Measurements from ENCODE around the gene TCIRG1. TPM values are rescaled to one million over a fixed set of nuclear protein-coding genes. Genes with fewer than 3 reads are reported as not detected.

The TCIRG1 gene
- total and polyA plus RNA-seq, 2 of the 13 experiments (the other 11 are each of a cell fraction or from before 2014, with no cell fraction given): 48.0 to 69.6 TPM

GRCh38 chr11:68065841-68066240 lies 27.0 kb downstream of the TCIRG1 start:
- ATAC-seq (no peak), FAIRE-seq (no peak), DNase-seq (ENCODE audit: low spot score) (no peak)
- Histone ChIP-seq H3K27ac (ENCODE audit: extremely low read length, insufficient read depth, low read length) (no peak overlapping the region), H4K20me1 (ENCODE audit: insufficient read depth, low read length) (no peaks in the 10 kb centered on the region), H3K27me3 (ENCODE audit: control insufficient read depth in 1 of 2, insufficient read depth in 2 of 2, low read length in 2 of 2) (no peaks in the 10 kb centered on the region), H3K9ac (ENCODE audit: insufficient read depth, low read depth, low read length) (no peak overlapping the region), H3K79me2 (ENCODE audit: insufficient read depth, low read length) (no peaks in the 10 kb centered on the region), H3K36me3 (replicated peaks in 1 of 2; ENCODE audit: control insufficient read depth in 1 of 2, insufficient read depth in 2 of 2, low read length in 2 of 2) (peaks cover 65 to 97% of the 10 kb centered on the region in 2 experiments), H3K4me1 (ENCODE audit: insufficient read depth, low read length) (no peaks in the 10 kb centered on the region), H2AFZ (ENCODE audit: low read length) (no peak overlapping the region), H3K4me3 (replicated peaks in 1 of 3; ENCODE audit: insufficient read depth in 1 of 3, low read depth in 2 of 3, low read length in 3 of 3) (no peak overlapping the region), H3K9me3 (ENCODE audit: low read length) (no peaks in the 10 kb centered on the region), H3K4me2 (ENCODE audit: low read depth, low read length) (no peak overlapping the region)
- POLR2A ChIA-PET: no interaction called here
- TF ChIP-seq ZNF576 (CRISPR knock-in tag; IDR thresholded peaks at IDR 0.05): no peak
- peak; percentile 55 for TF ChIP-seq RBM22 (optimal IDR thresholded peaks at IDR 0.05; ENCODE audit: low read length)
- TF ChIP-seq RNF219 (CRISPR knock-in tag; IDR thresholded peaks at IDR 0.05): no peak
- TF ChIP-seq KLF13 (CRISPR knock-in tag; IDR thresholded peaks at IDR 0.05): no peak
- TF ChIP-seq PREB (CRISPR knock-in tag; IDR thresholded peaks at IDR 0.05): no peak
- no peak for TF ChIP-seq ASH2L (IDR thresholded peaks at IDR 0.05; ENCODE audit: insufficient read length, low read depth, low read length)
- no peak for TF ChIP-seq STAT6 (CRISPR knock-in tag; IDR thresholded peaks at IDR 0.05; ENCODE audit: borderline replicate concordance)
- 95% methylated on average over 5 of the region's 5 CpGs for WGBS (ENCODE audit: low lambda C conversion rate)
- intact Hi-C loops (cut with micrococcal nuclease; ENCODE audit: unreplicated experiment) (no loop called here), in situ Hi-C loops (cut with HindIII; ENCODE audit: extremely low pct_ligation_motif_present, low pct_unique_long_range_greater_than_20kb) (no loop called here)
- CTCF ChIA-PET (ENCODE audit: low intra/inter-chr PET ratio, low total read pairs): no interaction called here
- BruUV-seq (replicated peaks): no TSS peak

Measured in HepG2 (cell line).